ENCODE results near the gene PRODH2.

The PRODH2 gene

GRCh38 chr19:35768082-35768421, 44.6 kb downstream of the PRODH2 start:
- no peak for TF ChIP-seq TAF1 (IDR thresholded peaks at IDR 0.05; ENCODE audit: borderline replicate concordance, insufficient read depth, low read length)
- no peak for TF ChIP-seq FOXP2 (optimal IDR thresholded peaks at IDR 0.05; ENCODE audit: borderline replicate concordance, extremely low read depth, extremely low read length, insufficient read depth)
- no peak for TF ChIP-seq POLR2AphosphoS5 (IDR thresholded peaks at IDR 0.05; ENCODE audit: low read depth, low read length)
- no peak for TF ChIP-seq SIN3A (IDR thresholded peaks at IDR 0.05; ENCODE audit: borderline replicate concordance, insufficient read depth, low read length)
- no peak for TF ChIP-seq REST (IDR thresholded peaks at IDR 0.05; ENCODE audit: insufficient read depth in 1 of 2, low read depth in 2 of 2, low read length in 2 of 2)

DNA sequence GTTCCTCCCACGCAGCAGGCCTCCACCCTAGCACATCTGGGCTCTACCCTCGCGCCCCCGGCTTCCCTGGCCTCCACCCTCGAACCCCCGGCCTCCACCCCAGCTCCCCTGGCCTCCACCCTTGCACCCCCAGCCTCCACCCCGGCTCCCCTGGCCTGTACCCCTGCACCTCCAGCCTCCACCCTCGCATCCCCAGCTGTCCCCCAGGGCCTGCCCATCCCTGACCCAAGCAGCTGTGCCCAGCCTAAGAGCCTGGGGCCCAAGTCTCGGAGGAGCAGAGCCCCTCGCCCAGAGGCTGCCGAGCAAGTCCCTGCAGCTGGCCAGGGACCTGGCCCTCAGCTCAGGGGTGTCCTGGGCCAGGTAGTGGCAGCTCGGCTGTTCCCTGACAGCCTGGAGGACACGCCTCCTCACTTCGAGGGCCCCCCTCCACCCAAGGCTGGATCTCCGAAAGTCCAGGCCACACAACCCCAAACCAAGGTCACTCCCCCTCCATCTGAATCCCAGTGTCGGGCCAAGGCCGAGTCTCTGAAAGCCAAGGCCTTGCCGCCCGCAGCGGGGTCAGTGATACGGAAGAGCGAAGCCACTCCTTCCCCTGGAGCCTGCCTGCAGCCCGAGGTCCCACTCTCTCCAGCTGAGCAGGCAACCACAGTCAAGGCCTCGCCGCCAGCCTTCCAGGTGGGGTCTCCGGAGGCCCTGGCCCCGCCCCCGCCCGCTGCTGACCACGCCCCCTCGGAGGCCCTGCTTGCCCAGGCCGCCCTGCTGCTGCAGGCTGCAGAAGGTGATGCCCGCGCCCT, 45.2 kb downstream of the PRODH2 start:
- TF ChIP-seq SIN3A (IDR thresholded peaks at IDR 0.05; ENCODE audit: borderline replicate concordance, insufficient read depth, low read length) = no peak
- no peak for TF ChIP-seq REST (IDR thresholded peaks at IDR 0.05; ENCODE audit: insufficient read depth in 1 of 2, low read depth in 2 of 2, low read length in 2 of 2)
- TF ChIP-seq TAF1 (IDR thresholded peaks at IDR 0.05; ENCODE audit: borderline replicate concordance, insufficient read depth, low read length) = no peak
- TF ChIP-seq POLR2AphosphoS5 (IDR thresholded peaks at IDR 0.05; ENCODE audit: low read depth, low read length) = no peak
- no peak for TF ChIP-seq FOXP2 (optimal IDR thresholded peaks at IDR 0.05; ENCODE audit: borderline replicate concordance, extremely low read depth, extremely low read length, insufficient read depth)

- no peak for TF ChIP-seq FOXP2 (optimal IDR thresholded peaks at IDR 0.05; ENCODE audit: borderline replicate concordance, extremely low read depth, extremely low read length, insufficient read depth)
- TF ChIP-seq TAF1 (IDR thresholded peaks at IDR 0.05; ENCODE audit: borderline replicate concordance, insufficient read depth, low read length) = no peak
- no peak for TF ChIP-seq REST (IDR thresholded peaks at IDR 0.05; ENCODE audit: insufficient read depth in 1 of 2, low read depth in 2 of 2, low read length in 2 of 2)
- no peak for TF ChIP-seq SIN3A (IDR thresholded peaks at IDR 0.05; ENCODE audit: borderline replicate concordance, insufficient read depth, low read length)
- no peak for TF ChIP-seq POLR2AphosphoS5 (IDR thresholded peaks at IDR 0.05; ENCODE audit: low read depth, low read length)
Observed at GRCh38 chr19:35766571-35767104, 46.0 kb downstream of the PRODH2 start.

GRCh38 chr19:35764432-35765315, 48.0 kb downstream of the PRODH2 start:
- TF ChIP-seq REST (IDR thresholded peaks at IDR 0.05; ENCODE audit: insufficient read depth in 1 of 2, low read depth in 2 of 2, low read length in 2 of 2) (no peak), TAF1 (IDR thresholded peaks at IDR 0.05; ENCODE audit: borderline replicate concordance, insufficient read depth, low read length) (no peak), FOXP2 (optimal IDR thresholded peaks at IDR 0.05; ENCODE audit: borderline replicate concordance, extremely low read depth, extremely low read length, insufficient read depth) (no peak), POLR2AphosphoS5 (IDR thresholded peaks at IDR 0.05; ENCODE audit: low read depth, low read length) (no peak), SIN3A (IDR thresholded peaks at IDR 0.05; ENCODE audit: borderline replicate concordance, insufficient read depth, low read length) (no peak)
